SK-N-MC (cell line): Measurements from ENCODE around the gene CCDC57.
"Not testable (repeated sequence)": the region's sequence is repeated elsewhere in the genome, so short reads cannot be mapped to it uniquely, and the experiment has no call there.

Source experiments
- DNase-seq: peaks from one replicate; pipeline ENCODE4 v3.0.0-alpha.2; 2011; ENCODE audit warnings: low read depth, low spot score
- H3K27ac ChIP-seq: fragments of 200-600 bp; sonication (generic); 2 replicates; pipeline ENCODE4 v1.5.1; 2016; ENCODE audit warnings: mixed run types
- H3K36me3 ChIP-seq: fragments of 200-600 bp; sonication (generic); 2 replicates; pipeline ENCODE4 v1.6.1; 2017; ENCODE audit warnings: antibody characterized with exemption, low read length, mixed read lengths; ENCODE audit not compliant: insufficient read depth
- H3K4me3 ChIP-seq: fragments of 200-600 bp; sonication (generic); 2 replicates; pipeline ENCODE4 v1.5.1; 2016
- H3K9ac ChIP-seq: fragments of 200-600 bp; sonication (generic); 2 replicates; pipeline ENCODE4 v1.8.0; 2017; ENCODE audit warnings: mixed run types, mixed read lengths; ENCODE audit not compliant: insufficient read length
- H3K9me3 ChIP-seq: fragments of 200-600 bp; sonication (generic); 2 replicates; pipeline ENCODE4 v1.6.1; 2017; ENCODE audit warnings: low read depth, mild to moderate bottlenecking, antibody characterized with exemption, low read length, moderate library complexity, mixed read lengths
- EZH2 ChIP-seq: fragments of 200-600 bp; sonication (generic); IDR thresholded peaks from one replicate; pipeline ENCODE4 v1.6.1; 2017; ENCODE audit warnings: antibody characterized with exemption
- FOXP2 ChIP-seq: optimal IDR thresholded peaks from 2 replicates; pipeline ENCODE3; 2011; ENCODE audit warnings: mild to moderate bottlenecking, moderate library complexity; ENCODE audit not compliant: insufficient read depth; ENCODE audit errors: extremely low read length, control extremely low read depth
- POLR2AphosphoS5 ChIP-seq: IDR thresholded peaks from 2 replicates; pipeline ENCODE4 v1.6.1; 2012; ENCODE audit warnings: mild to moderate bottlenecking, low read depth, low read length, borderline replicate concordance

The CCDC57 gene

GRCh38 chr17:82179412-82179811 is 33.2 kb downstream of the CCDC57 start:
- no peak for TF ChIP-seq POLR2AphosphoS5
- TF ChIP-seq FOXP2, result no peak
- no peak for TF ChIP-seq EZH2
- Histone ChIP-seq H3K4me3 (no peak overlapping the region), H3K27ac (no peak overlapping the region), H3K9ac (no peak overlapping the region), H3K9me3 (no peaks in the 10 kb centered on the region), H3K36me3 (peaks cover 13% of the 10 kb centered on the region)
- no peak for DNase-seq

GRCh38 chr17:82178499-82179261 is 34.0 kb downstream of the CCDC57 start:
- H3K9me3 ChIP-seq, result no peaks in the 10 kb centered on the region
- no peak for DNase-seq
- peaks cover 13% of the 10 kb centered on the region for H3K36me3 ChIP-seq
- H3K9ac ChIP-seq, result no peak overlapping the region
- no peak overlapping the region for H3K27ac ChIP-seq
- no peak for TF ChIP-seq POLR2AphosphoS5
- H3K4me3 ChIP-seq, result no peak overlapping the region

DNA sequence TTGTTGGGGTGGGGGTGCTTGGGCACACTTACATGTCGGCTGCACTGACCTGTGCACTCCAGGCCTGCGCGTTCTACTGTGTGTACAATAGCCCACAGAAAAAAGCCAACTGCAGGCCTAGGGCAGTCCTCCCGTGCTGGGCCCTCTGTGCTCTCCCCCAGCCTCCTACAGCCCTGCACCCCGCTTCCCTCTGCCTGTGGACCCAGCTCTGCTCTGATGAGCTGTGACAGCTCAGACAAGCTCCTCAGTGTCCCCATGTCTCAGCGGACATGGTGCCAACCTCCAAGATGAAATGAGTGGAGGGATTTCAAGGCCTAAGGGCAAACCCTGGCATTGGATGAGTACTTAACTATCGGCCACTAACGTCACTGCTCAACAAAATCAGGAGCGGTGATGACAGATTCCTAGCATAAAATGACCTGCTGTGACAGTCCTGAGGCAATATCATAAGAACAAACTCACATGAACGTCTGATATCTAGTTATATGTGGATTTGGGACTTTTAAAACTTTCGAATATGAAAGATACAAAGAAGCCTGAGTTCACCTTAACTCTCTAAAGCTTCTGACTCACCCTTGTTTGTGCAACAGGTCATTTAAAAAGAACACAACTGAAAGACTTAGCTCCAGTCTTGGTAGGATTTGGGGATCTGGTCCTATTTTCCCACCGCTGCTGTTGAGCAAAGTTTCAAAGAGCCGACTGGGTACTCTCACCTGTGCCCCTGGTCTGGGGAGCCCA is 34.7 kb downstream of the CCDC57 start:
- TF ChIP-seq POLR2AphosphoS5 (no peak), FOXP2 (no peak), EZH2 (no peak)
- Histone ChIP-seq H3K9ac (no peak overlapping the region), H3K36me3 (peaks cover 5% of the 10 kb centered on the region)

GRCh38 chr17:82177276-82177675 is 35.4 kb downstream of the CCDC57 start:
- no peak overlapping the region for H3K9ac ChIP-seq
- no peak overlapping the region for H3K27ac ChIP-seq
- no peak overlapping the region for H3K4me3 ChIP-seq
- no peaks in the 10 kb centered on the region for H3K9me3 ChIP-seq
- DNase-seq, result no peak
- TF ChIP-seq POLR2AphosphoS5 (no peak), FOXP2 (no peak), EZH2 (no peak)
- peaks cover 3% of the 10 kb centered on the region; the same call in 1 of the 2 replicates for H3K36me3 ChIP-seq

More for the DNA sequence above, 34.7 kb downstream of the CCDC57 start:
- Histone ChIP-seq H3K4me3 (no peak overlapping the region), H3K27ac (no peak overlapping the region), H3K9me3 (no peaks in the 10 kb centered on the region)
- no peak for DNase-seq

DNA sequence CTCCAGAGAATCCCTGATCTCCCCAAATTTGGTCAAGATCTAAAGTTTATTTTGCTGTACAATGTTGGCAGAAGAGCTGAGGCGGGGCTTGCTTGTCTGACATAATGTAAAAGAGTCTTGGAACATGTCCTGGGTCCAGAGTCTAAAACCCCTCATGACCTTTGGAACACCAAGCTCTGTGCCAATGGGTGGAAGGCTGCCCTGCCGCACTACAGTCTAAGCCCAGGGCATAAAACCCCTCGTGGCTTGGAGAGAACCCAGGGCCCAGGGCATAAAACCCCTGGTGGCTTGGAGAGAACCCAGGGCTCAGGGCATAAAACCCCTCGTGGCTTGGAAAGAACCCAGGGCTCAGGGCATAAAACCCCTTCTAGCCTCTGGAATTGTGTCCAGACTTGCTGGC is 36.7 kb downstream of the CCDC57 start:
- no peak overlapping the region for H3K4me3 ChIP-seq
- no peak overlapping the region for H3K9ac ChIP-seq
- no peak overlapping the region for H3K27ac ChIP-seq
- no peaks in the 10 kb centered on the region for H3K9me3 ChIP-seq
- H3K36me3 ChIP-seq, result no peaks in the 10 kb centered on the region; the same call in 1 of the 2 replicates
- no peak for DNase-seq
- no peak for TF ChIP-seq POLR2AphosphoS5
- TF ChIP-seq EZH2, result no peak
- TF ChIP-seq FOXP2, result no peak

- H3K27ac ChIP-seq, result no peak overlapping the region
- TF ChIP-seq EZH2 (no peak), FOXP2 (no peak), POLR2AphosphoS5 (no peak)
- no peak overlapping the region for H3K9ac ChIP-seq
- DNase-seq, result no peak
- H3K4me3 ChIP-seq, result no peak overlapping the region
- no peaks in the 10 kb centered on the region; the same call in 1 of the 2 replicates for H3K36me3 ChIP-seq
- H3K9me3 ChIP-seq, result no peaks in the 10 kb centered on the region
These were observed 37.4 kb downstream of the CCDC57 start for GRCh38 chr17:82175201-82175600.

DNA sequence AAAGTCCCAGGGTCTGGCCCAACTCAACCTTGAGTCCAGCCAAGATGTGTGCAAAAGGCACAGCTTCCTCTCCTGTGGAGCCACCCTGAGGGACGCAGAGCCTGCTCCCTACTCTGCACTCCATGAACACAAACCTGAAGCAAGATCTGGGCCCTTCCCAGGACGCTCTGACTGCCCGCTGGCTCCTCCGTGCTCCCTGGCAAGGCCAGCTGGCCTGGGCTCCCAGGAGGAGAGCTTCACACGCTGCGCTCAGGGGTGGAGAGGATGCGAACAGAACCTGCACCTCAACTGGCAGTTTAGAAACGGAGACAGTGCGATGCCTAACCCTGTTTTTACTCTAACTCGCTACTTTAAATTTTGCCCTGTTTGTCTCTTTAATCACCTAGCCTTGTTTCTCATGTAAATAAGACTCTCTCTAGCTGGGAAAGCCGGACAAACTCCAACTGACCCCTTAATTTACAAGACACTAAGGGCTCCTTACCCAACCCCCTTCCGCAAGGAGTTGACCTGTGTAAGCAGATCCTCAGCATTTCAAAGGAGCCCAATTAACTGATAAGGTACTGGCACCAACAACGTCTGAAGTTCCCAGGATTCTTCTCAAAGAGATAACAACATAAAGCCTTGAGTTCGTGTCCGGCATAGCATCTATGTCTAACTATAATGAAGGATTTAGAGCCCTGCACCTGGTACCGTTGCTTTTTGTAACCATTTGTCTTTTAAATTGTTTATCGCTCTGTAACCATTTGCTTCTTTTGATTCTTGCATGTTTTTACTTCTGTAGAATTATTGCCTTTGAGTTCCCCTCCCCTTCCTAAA is 38.4 kb downstream of the CCDC57 start:
- not testable (repeated sequence) for H3K27ac ChIP-seq, H3K4me3 ChIP-seq, DNase-seq, H3K36me3 ChIP-seq, H3K9ac ChIP-seq, H3K9me3 ChIP-seq

GRCh38 chr17:82173351-82174041 is 39.1 kb downstream of the CCDC57 start:
- no peaks in the 10 kb centered on the region; the same call in 1 of the 2 replicates for H3K36me3 ChIP-seq
- no peak overlapping the region for H3K27ac ChIP-seq
- no peak for DNase-seq
- TF ChIP-seq FOXP2 (no peak), POLR2AphosphoS5 (no peak), EZH2 (no peak)
- H3K4me3 ChIP-seq, result no peak overlapping the region
- H3K9me3 ChIP-seq, result no peaks in the 10 kb centered on the region
- H3K9ac ChIP-seq, result no peak overlapping the region
